ENCODE measurements around the gene STMN1.

The STMN1 gene

DNA sequence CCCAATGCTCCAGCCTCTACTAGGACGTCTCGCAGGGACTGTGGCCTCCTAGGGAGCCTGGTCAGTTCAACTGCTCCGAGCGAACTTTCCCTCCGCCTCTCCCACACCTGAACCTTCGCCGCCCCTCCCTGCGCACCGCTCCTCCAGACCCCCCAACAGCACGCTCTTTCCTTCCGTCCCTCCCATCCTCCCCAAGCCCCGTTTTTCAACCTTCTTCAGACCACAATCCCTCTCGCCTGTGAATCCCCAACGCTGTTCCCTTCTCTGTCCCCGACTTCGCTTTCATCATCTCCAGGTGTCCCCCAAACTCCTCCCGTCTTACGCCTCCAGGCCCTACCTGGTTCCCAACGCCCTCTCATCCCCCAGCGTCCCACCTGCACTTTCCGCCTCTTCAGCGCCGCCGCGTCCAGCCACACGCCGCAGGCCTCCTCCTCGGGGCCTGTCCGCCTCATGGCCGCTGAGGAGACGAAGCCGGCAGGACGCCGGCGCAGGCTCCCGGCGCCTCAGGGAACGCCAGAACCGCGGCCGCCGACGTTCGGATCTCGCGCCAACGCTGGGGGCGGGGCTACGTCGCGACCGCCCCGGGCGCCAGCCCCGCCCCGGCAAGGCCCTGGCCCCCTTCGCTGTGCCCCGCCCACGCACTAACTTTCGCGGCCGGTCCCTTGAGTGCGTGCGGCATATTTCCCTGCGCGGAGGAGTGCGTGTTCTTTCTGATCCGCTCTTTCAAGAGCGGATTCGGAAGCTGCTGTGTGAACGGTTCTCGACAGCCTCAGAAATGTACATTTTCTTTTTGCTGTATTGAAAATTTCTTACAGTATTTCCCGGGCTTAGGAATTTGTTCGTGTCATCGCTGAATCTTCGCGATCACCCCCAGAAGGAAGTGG, 47.1 kb downstream of the STMN1 start, which contains the start of gene AUNIP:
AUNIP (minus strand) TSS at position 552 of the 884 bp plus-strand sequence; CDS start at position 452, 100 bp downstream.
- no peaks in the 10 kb centered on the region for H3K27me3 ChIP-seq (ENCODE audit: insufficient read depth, low read length, poor library complexity, severe bottlenecking)
- H3K4me3 ChIP-seq (ENCODE audit: low read length, poor library complexity, severe bottlenecking): peak within 1 kb of the TSS; percentile 95
- TF ChIP-seq, protein P1, sequence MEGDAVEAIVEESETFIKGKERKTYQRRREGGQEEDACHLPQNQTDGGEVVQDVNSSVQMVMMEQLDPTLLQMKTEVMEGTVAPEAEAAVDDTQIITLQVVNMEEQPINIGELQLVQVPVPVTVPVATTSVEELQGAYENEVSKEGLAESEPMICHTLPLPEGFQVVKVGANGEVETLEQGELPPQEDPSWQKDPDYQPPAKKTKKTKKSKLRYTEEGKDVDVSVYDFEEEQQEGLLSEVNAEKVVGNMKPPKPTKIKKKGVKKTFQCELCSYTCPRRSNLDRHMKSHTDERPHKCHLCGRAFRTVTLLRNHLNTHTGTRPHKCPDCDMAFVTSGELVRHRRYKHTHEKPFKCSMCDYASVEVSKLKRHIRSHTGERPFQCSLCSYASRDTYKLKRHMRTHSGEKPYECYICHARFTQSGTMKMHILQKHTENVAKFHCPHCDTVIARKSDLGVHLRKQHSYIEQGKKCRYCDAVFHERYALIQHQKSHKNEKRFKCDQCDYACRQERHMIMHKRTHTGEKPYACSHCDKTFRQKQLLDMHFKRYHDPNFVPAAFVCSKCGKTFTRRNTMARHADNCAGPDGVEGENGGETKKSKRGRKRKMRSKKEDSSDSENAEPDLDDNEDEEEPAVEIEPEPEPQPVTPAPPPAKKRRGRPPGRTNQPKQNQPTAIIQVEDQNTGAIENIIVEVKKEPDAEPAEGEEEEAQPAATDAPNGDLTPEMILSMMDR (conservative IDR thresholded peaks at IDR 0.05; ENCODE audit: low read length): no peak
- TF ChIP-seq EZH2phosphoT487 (IDR thresholded peaks at IDR 0.05; ENCODE audit: borderline replicate concordance): no peak

DNA sequence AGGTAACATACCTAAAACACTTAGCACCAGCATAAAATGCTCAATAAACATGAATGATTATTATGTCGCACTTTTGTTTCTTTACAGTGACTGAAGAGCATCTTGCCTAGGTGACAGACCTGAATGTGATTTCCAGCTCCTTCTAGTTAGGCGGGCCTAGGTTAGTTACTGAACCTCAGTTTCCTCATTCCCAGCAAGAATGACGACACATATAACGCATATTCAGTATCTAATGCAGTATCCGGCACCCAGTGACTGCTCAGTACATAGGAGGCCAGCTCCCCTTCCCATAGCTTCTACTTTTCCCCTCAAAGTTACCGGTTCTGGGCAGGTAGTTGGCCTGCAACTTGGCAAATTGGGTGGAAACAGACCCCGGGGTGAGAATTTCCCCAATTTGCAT, 47.7 kb downstream of the STMN1 start:
- H3K36me3 ChIP-seq (ENCODE audit: insufficient read depth, low read length): no peaks in the 10 kb centered on the region
- no peaks in the 10 kb centered on the region for H3K9me3 ChIP-seq (ENCODE audit: insufficient read depth, low read depth, low read length)
- H3K4me2 ChIP-seq (ENCODE audit: low read depth, low read length, poor library complexity, severe bottlenecking): peak overlapping the region; percentile 99
- H3K79me2 ChIP-seq (ENCODE audit: insufficient read depth, low read length): peaks cover 30% of the 10 kb centered on the region
- H2AFZ ChIP-seq (ENCODE audit: low read length): 0 out of 2 replicates have a peak overlapping the region, but pooled peaks have one; percentile 86
- H3K27me3 ChIP-seq (ENCODE audit: insufficient read depth, low read length, poor library complexity, severe bottlenecking): no peaks in the 10 kb centered on the region
- TF ChIP-seq, protein P1 (conservative IDR thresholded peaks at IDR 0.05; ENCODE audit: low read length): no peak
- no peak for TF ChIP-seq EZH2phosphoT487 (IDR thresholded peaks at IDR 0.05; ENCODE audit: borderline replicate concordance)
- no peaks in the 10 kb centered on the region for H3F3A ChIP-seq (ENCODE audit: low read depth)
- peaks cover 13% of the 10 kb centered on the region for H3K4me1 ChIP-seq (ENCODE audit: insufficient read depth, low read length, poor library complexity, severe bottlenecking)
- H3K4me3 ChIP-seq (ENCODE audit: low read length, poor library complexity, severe bottlenecking): peak overlapping the region; percentile 95
- H3K9ac ChIP-seq (ENCODE audit: low read depth, low read length, poor library complexity, severe bottlenecking): peak overlapping the region; percentile 79
- no peaks in the 10 kb centered on the region for H3K9me2 ChIP-seq (replicated peaks; ENCODE audit: low read depth, low read length)
- no peaks in the 10 kb centered on the region for H4K20me1 ChIP-seq (ENCODE audit: insufficient read depth, low read length, poor library complexity, severe bottlenecking)

More for the DNA sequence above, 47.1 kb downstream of the STMN1 start, which contains the start of gene AUNIP:
- peak within 1 kb of the TSS; percentile 100 for H2AFZ ChIP-seq (ENCODE audit: low read length)
- H3K9me2 ChIP-seq (replicated peaks; ENCODE audit: low read depth, low read length): no peaks in the 10 kb centered on the region
- peaks cover 13% of the 10 kb centered on the region for H3K4me1 ChIP-seq (ENCODE audit: insufficient read depth, low read length, poor library complexity, severe bottlenecking)
- no peaks in the 10 kb centered on the region for H3F3A ChIP-seq (ENCODE audit: low read depth)
- H3K79me2 ChIP-seq (ENCODE audit: insufficient read depth, low read length): peaks cover 30% of the 10 kb centered on the region
- H3K9me3 ChIP-seq (ENCODE audit: insufficient read depth, low read depth, low read length): no peaks in the 10 kb centered on the region
- no peaks in the 10 kb centered on the region for H4K20me1 ChIP-seq (ENCODE audit: insufficient read depth, low read length, poor library complexity, severe bottlenecking)
- peak within 1 kb of the TSS; percentile 99 for H3K4me2 ChIP-seq (ENCODE audit: low read depth, low read length, poor library complexity, severe bottlenecking)
- H3K9ac ChIP-seq (ENCODE audit: low read depth, low read length, poor library complexity, severe bottlenecking): peak within 1 kb of the TSS; percentile 79
- H3K36me3 ChIP-seq (ENCODE audit: insufficient read depth, low read length): no peaks in the 10 kb centered on the region

DNA sequence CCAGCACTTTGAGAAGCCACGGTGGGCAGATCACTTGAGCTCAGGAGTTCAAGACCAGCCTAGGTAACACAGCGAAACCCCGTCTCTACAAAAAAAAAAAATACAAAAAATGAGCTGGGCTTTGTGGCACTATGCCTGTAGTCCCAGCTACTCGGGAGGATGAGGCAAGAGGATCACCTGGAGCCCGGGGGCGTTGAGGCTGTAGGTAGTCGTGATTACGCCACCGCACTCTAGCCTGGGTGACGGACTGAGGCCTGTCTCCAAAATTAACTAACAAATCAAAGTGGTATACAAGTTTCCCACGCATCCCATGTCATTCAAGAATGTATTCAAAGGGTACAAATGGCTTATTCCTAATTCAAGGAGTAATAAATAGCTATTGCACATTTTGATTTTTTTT, 49.4 kb downstream of the STMN1 start:
- H3K79me2 ChIP-seq (ENCODE audit: insufficient read depth, low read length): peaks cover 30% of the 10 kb centered on the region
- TF ChIP-seq, protein P1 (conservative IDR thresholded peaks at IDR 0.05; ENCODE audit: low read length): no peak
- no peak for TF ChIP-seq EZH2phosphoT487 (IDR thresholded peaks at IDR 0.05; ENCODE audit: borderline replicate concordance)
- H3K4me2 ChIP-seq (ENCODE audit: low read depth, low read length, poor library complexity, severe bottlenecking): peak overlapping the region; percentile 29
- H2AFZ ChIP-seq (ENCODE audit: low read length): no peak overlapping the region
- H4K20me1 ChIP-seq (ENCODE audit: insufficient read depth, low read length, poor library complexity, severe bottlenecking): no peaks in the 10 kb centered on the region
- H3K4me3 ChIP-seq (ENCODE audit: low read length, poor library complexity, severe bottlenecking): no peak overlapping the region
- no peaks in the 10 kb centered on the region for H3K9me3 ChIP-seq (ENCODE audit: insufficient read depth, low read depth, low read length)
- H3K27me3 ChIP-seq (ENCODE audit: insufficient read depth, low read length, poor library complexity, severe bottlenecking): no peaks in the 10 kb centered on the region
- no peaks in the 10 kb centered on the region for H3F3A ChIP-seq (ENCODE audit: low read depth)
- H3K36me3 ChIP-seq (ENCODE audit: insufficient read depth, low read length): no peaks in the 10 kb centered on the region
- H3K9ac ChIP-seq (ENCODE audit: low read depth, low read length, poor library complexity, severe bottlenecking): no peak overlapping the region
- peaks cover 13% of the 10 kb centered on the region for H3K4me1 ChIP-seq (ENCODE audit: insufficient read depth, low read length, poor library complexity, severe bottlenecking)
- H3K9me2 ChIP-seq (replicated peaks; ENCODE audit: low read depth, low read length): no peaks in the 10 kb centered on the region

Data from Loucy (cell line).